Upper lobe of left lung (tissue), 6 donors: Measurements from ENCODE around the gene LBP. TPM values are rescaled to one million over a fixed set of nuclear protein-coding genes. Genes with fewer than 3 reads are reported as not detected.
A peak's percentile ranks its signal among the peaks of the same experiment; 100 is the strongest.

Experiments
- ATAC-seq, 2 donors: fragments of 200-7000 bp; cut with Tn5 transposase; one replicate each; pipeline ENCODE4 v1.9.1; 2022; ENCODE audit warnings: mild to moderate bottlenecking in 2 of 2, moderate library complexity in 2 of 2; ENCODE audit not compliant: low FRiP score in 2 of 2
- DNase-seq, 2 donors: peaks; one replicate each; pipeline ENCODE4 v3.0.0-alpha.2; 2019 to 2020
- H3K27ac ChIP-seq, 4 donors: fragments of 200-600 bp; sonication (generic); one replicate each; pipeline ENCODE4 v1.5.1; 2016 to 2019
- H3K27me3 ChIP-seq, 4 donors: fragments of 200-600 bp; sonication (generic); one replicate each; pipeline ENCODE4 v1.5.1; 2017 to 2019
- H3K36me3 ChIP-seq, 4 donors: fragments of 200-600 bp; sonication (generic); one replicate each; pipeline ENCODE4 v1.5.1; 2016 to 2019
- H3K4me1 ChIP-seq, 4 donors: fragments of 200-600 bp; sonication (generic); one replicate each; pipeline ENCODE4 v1.5.1; 2018 to 2019
- H3K4me3 ChIP-seq, 4 donors: fragments of 200-600 bp; sonication (generic); one replicate each; pipeline ENCODE4 v1.5.1; 2017 to 2019; ENCODE audit warnings: mild to moderate bottlenecking in 2 of 4, moderate library complexity in 1 of 4
- H3K9me3 ChIP-seq, 4 donors: fragments of 200-600 bp; sonication (generic); one replicate each; pipeline ENCODE4 v1.5.1; 2018 to 2019
- EP300 ChIP-seq, 4 donors: sonication (generic); formaldehyde crosslinking; IDR thresholded peaks; one replicate each; pipeline ENCODE4 v1.5.1; 2017; ENCODE audit warnings: antibody characterized with exemption in 4 of 4, control low read depth in 2 of 4
- POLR2A ChIP-seq, 4 donors: fragments of 450-650 bp; IDR thresholded peaks; one replicate each; pipeline ENCODE4 v1.5.1; 2016 to 2017; ENCODE audit warnings: antibody characterized with exemption in 4 of 4, mild to moderate bottlenecking in 2 of 4
- POLR2AphosphoS5 ChIP-seq, 2 donors: sonication (generic); formaldehyde crosslinking; IDR thresholded peaks; one replicate each; pipeline ENCODE4 v1.5.1; 2017; ENCODE audit warnings: antibody characterized with exemption in 2 of 2
- WGBS, 2 donors: methylation state at CpG; one replicate each; pipeline ENCODE4 v1.1.5; 2017 to 2018; 5-methylcytosine and 5-hydroxymethylcytosine counted together
- total RNA-seq, 6 donors: library from RNA; depleted of rRNA in 4 of 6; stranded (reverse); fragments of >200 nt in 4 of 6; gene quantifications; one replicate each; pipeline versions ENCODE4 v1.1.0 to v1.2.1, GENCODE V29; 2016 to 2021
- TF ChIP-seq, protein P1 (sequence below), 6 experiments: fragments of 450-650 bp in 4 of 6; fragments of 200-600 bp in 2 of 6; sonication (generic) in 2 of 6; IDR thresholded peaks; one replicate each; pipeline ENCODE4 v1.5.1; 2016 to 2019; ENCODE audit warnings: antibody characterized with exemption in 6 of 6
- donor health status: DM: no; HTN: no; CAD: no; lungs with moderate emphysema.
- donor health status: DM: no; HTN: yes; CAD: no; lungs with severe emphysema.

LBP gene
- total RNA-seq, 6 donors from 2014 or later, result 0.14 to 0.44 (median 0.30) TPM; not detected in 3

DNA sequence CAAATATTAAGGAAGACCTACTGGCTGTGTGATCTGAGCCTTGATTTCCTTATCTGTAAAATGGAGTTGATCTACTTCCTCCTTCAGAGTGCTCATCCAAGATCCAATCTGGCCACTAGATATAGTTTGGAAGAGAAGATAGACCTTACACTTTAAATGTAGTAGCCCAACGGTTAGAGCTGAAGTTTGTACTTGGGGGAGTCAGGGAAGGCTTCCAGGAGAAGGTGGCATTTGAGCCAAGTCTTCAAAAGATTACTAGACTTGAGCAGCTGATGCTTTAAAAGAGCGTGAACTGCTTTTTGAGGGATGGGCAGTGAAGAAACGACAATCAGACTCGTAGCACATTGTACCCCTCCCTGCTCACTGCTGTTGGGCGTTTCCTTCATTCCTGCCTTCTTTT is 3.6 kb downstream of the LBP start:
- 75 to 80% methylated on average over 5 of the region's 5 CpGs for WGBS, 2 donors

DNA sequence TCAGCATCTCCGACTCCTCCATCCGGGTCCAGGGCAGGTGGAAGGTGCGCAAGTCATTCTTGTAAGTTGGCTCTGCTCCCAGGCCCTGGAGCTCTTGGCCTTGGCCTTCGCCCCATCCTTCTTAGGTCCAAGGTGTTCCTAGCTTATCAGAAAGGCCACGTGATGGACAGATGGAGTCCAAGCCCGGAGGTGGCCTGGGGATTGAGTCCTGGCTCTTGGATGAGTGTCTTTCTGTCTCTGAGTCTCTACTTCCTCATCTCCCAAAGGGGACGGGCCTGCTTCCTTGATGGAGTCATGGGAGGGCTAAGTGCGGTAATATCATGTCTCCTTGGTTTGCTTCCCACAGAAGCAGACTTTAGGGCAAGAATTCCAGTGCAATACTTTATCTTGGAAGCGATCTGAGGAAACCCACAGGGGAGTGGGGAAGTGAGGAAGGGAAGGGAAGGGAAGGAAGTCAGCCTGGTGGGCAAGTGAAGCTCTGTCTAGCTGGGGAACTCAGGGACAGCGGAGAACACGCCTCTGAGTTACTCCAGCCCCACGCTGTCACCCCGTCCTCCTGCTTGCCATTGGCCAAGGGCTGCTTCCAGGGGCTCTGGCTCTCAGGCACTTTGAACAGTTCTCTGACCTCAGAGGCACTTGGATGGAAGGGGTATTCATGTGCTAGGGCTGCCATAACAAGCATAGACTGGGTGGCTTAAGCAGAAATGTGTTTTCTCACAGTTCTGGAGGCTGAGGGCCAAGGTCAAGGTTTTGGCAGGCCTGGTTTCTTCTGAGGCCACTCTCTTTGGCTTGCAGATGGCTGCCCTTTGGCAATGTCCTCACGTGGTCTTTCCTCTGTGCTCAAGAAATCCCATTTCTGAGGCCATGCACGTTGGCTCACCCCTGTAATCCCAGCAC is 4.8 kb downstream of the LBP start:
- WGBS, 2 donors, result 56 to 65% methylated on average over 11 to 15 of the region's 15 CpGs
- no peaks in the 10 kb centered on the region for H3K4me1 ChIP-seq
- no peaks in the 10 kb centered on the region for H3K9me3 ChIP-seq
- ATAC-seq (peak; percentile 11 to 38), DNase-seq (no peak)
- no peak overlapping the region for H3K27ac ChIP-seq
- no peaks in the 10 kb centered on the region for H3K36me3 ChIP-seq
- TF ChIP-seq EP300 (IDR thresholded peaks at IDR 0.05), result no peak
- TF ChIP-seq, protein P1, sequence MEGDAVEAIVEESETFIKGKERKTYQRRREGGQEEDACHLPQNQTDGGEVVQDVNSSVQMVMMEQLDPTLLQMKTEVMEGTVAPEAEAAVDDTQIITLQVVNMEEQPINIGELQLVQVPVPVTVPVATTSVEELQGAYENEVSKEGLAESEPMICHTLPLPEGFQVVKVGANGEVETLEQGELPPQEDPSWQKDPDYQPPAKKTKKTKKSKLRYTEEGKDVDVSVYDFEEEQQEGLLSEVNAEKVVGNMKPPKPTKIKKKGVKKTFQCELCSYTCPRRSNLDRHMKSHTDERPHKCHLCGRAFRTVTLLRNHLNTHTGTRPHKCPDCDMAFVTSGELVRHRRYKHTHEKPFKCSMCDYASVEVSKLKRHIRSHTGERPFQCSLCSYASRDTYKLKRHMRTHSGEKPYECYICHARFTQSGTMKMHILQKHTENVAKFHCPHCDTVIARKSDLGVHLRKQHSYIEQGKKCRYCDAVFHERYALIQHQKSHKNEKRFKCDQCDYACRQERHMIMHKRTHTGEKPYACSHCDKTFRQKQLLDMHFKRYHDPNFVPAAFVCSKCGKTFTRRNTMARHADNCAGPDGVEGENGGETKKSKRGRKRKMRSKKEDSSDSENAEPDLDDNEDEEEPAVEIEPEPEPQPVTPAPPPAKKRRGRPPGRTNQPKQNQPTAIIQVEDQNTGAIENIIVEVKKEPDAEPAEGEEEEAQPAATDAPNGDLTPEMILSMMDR (IDR thresholded peaks at IDR 0.05), result no peak
- TF ChIP-seq POLR2A (IDR thresholded peaks at IDR 0.05), result no peak
- no peak for TF ChIP-seq POLR2AphosphoS5 (IDR thresholded peaks at IDR 0.05)
- no peak overlapping the region for H3K4me3 ChIP-seq
- H3K27me3 ChIP-seq, result no peaks in the 10 kb centered on the region

More for the DNA sequence above, 3.6 kb downstream of the LBP start:
- no peaks in the 10 kb centered on the region for H3K4me1 ChIP-seq
- no peak for ATAC-seq
- no peak for DNase-seq
- H3K36me3 ChIP-seq, result no peaks in the 10 kb centered on the region
- no peak overlapping the region for H3K4me3 ChIP-seq
- no peak for TF ChIP-seq POLR2A (IDR thresholded peaks at IDR 0.05)
- no peak for TF ChIP-seq POLR2AphosphoS5 (IDR thresholded peaks at IDR 0.05)
- TF ChIP-seq EP300 (IDR thresholded peaks at IDR 0.05), result no peak
- TF ChIP-seq, protein P1 (IDR thresholded peaks at IDR 0.05), result no peak
- H3K27me3 ChIP-seq, result no peaks in the 10 kb centered on the region
- H3K9me3 ChIP-seq, result no peaks in the 10 kb centered on the region
- H3K27ac ChIP-seq, result no peak overlapping the region

DNA sequence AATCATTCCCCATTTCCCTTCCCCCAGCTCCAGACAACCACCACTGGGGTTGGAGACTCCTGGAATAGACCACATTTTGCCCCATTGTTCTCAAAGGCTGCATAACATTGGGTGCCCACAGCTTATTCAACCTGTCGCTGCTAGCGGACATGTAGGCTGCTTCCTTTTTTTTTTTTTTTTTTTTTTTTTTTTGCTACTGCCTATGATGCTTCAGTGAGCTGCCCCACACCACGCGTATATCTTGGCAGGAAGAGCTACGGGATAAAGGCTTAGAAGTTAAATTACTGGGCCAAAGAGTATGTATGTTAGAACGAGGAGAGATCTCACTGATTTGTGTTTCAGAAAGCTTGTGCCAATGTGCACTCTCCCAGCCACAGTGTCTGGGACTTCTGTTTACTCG is 7.0 kb downstream of the LBP start:
- no peak overlapping the region for H3K27ac ChIP-seq
- DNase-seq, result no peak
- WGBS, 2 donors, result 44 to 65% methylated on average over 7 of the region's 7 CpGs

DNA sequence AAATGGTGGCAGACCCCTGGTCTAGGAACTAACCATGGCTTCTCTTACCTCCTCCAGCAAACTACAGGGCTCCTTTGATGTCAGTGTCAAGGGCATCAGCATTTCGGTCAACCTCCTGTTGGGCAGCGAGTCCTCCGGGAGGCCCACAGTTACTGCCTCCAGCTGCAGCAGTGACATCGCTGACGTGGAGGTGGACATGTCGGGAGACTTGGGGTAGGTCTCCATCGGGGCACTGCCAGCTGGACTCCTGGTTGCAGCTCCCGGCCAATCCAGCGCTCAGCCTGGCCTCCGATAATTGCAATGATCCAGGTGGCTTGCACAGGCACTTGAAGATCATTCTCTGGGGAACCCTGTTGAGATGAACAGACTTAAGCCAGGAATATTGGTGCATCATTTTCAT is 7.9 kb downstream of the LBP start:
- Histone ChIP-seq H3K4me3 (no peak overlapping the region), H3K36me3 (no peaks in the 10 kb centered on the region), H3K4me1 (no peaks in the 10 kb centered on the region), H3K27ac (no peak overlapping the region), H3K9me3 (no peaks in the 10 kb centered on the region), H3K27me3 (no peaks in the 10 kb centered on the region)
- ATAC-seq (no peak), DNase-seq (no peak)
- WGBS, 2 donors, result 92 to 100% methylated on average over 3 to 10 of the region's 10 CpGs
- TF ChIP-seq POLR2A (IDR thresholded peaks at IDR 0.05) (no peak), POLR2AphosphoS5 (IDR thresholded peaks at IDR 0.05) (no peak), EP300 (IDR thresholded peaks at IDR 0.05) (no peak)
- TF ChIP-seq, protein P1 (IDR thresholded peaks at IDR 0.05), result no peak

More for the DNA sequence above, 7.0 kb downstream of the LBP start:
- no peaks in the 10 kb centered on the region for H3K27me3 ChIP-seq
- no peaks in the 10 kb centered on the region for H3K36me3 ChIP-seq
- TF ChIP-seq, protein P1 (IDR thresholded peaks at IDR 0.05), result no peak
- no peak for TF ChIP-seq POLR2AphosphoS5 (IDR thresholded peaks at IDR 0.05)
- no peak overlapping the region for H3K4me3 ChIP-seq
- H3K9me3 ChIP-seq, result no peaks in the 10 kb centered on the region
- ATAC-seq, result no peak
- H3K4me1 ChIP-seq, result no peaks in the 10 kb centered on the region
